Transverse colon (tissue), 4 donors: ENCODE results near the gene KCNJ14.

Experiments
- CTCF ChIP-seq, 5 experiments: fragments of 200-600 bp in 3 of 5; fragments of 450-650 bp in 2 of 5; sonication (generic) in 3 of 5; IDR thresholded peaks; 1 replicate in 2 of 5; 2 replicates in 3 of 5; pipeline ENCODE4 v1.5.1; 2016 to 2017; ENCODE audit warnings: antibody characterized with exemption in 5 of 5, inconsistent platforms in 3 of 5, mild to moderate bottlenecking in 2 of 5, moderate library complexity in 1 of 5
- EP300 ChIP-seq: sonication (generic); formaldehyde crosslinking; IDR thresholded peaks from one replicate; pipeline ENCODE4 v1.6.1; 2017; ENCODE audit warnings: antibody characterized with exemption, low read depth
- POLR2AphosphoS5 ChIP-seq, 3 donors: sonication (generic); formaldehyde crosslinking; IDR thresholded peaks; one replicate each; pipeline ENCODE4 v1.6.1; 2016; ENCODE audit warnings: antibody characterized with exemption in 3 of 3

- TF ChIP-seq EP300 (no peak), POLR2AphosphoS5 (IDR thresholded peaks at IDR 0.05) (no peak), CTCF (IDR thresholded peaks at IDR 0.05) (no peak)
These were observed 41.3 kb upstream of the KCNJ14 start for GRCh38 chr19:48413879-48414587.
